ENCODE data around the gene MAF. TPM values are rescaled to one million over a fixed set of nuclear protein-coding genes. Genes with fewer than 3 reads are reported as not detected.

The MAF gene
- polyA plus RNA-seq, 1 donor from 2014 or later: 2.1 TPM

GRCh38 chr16:79593074-79593531 lies 7.4 kb downstream of the MAF start:
- no peak overlapping the region for H3K4me3 ChIP-seq (ENCODE audit: low read length)
- H2AFZ ChIP-seq (ENCODE audit: low read depth, low read length): no peak overlapping the region

GRCh38 chr16:79592186-79592585 lies 8.4 kb downstream of the MAF start:
- Histone ChIP-seq H3F3A (ENCODE audit: insufficient read depth, low read length, poor library complexity, severe bottlenecking) (no peaks in the 10 kb centered on the region), H4K20me1 (ENCODE audit: insufficient read depth) (no peaks in the 10 kb centered on the region), H3K36me3 (ENCODE audit: insufficient read depth, low read length) (no peaks in the 10 kb centered on the region), H3K9me3 (ENCODE audit: low read length) (no peaks in the 10 kb centered on the region), H3K27ac (ENCODE audit: low read length) (no peak overlapping the region), H3K9me2 (ENCODE audit: insufficient read depth, low read length) (no peaks in the 10 kb centered on the region), H3K4me2 (ENCODE audit: low read length) (no peak overlapping the region), H2AFZ (ENCODE audit: low read depth, low read length) (no peak overlapping the region), H3K27me3 (ENCODE audit: insufficient read depth, low read depth, low read length) (no peaks in the 10 kb centered on the region), H3K79me2 (replicated peaks; ENCODE audit: insufficient read depth, low read length) (peaks cover 4% of the 10 kb centered on the region), H3K4me3 (ENCODE audit: low read length) (no peak overlapping the region), H3K9ac (ENCODE audit: low read length) (no peak overlapping the region)
- TF ChIP-seq REST (IDR thresholded peaks at IDR 0.05; ENCODE audit: borderline replicate concordance) (no peak), EP300 (conservative IDR thresholded peaks at IDR 0.05; ENCODE audit: poor library complexity, severe bottlenecking) (no peak), TAF1 (IDR thresholded peaks at IDR 0.05; ENCODE audit: low read depth) (no peak), SMC3 (conservative IDR thresholded peaks at IDR 0.05; ENCODE audit: poor library complexity) (no peak), MXI1 (conservative IDR thresholded peaks at IDR 0.05; ENCODE audit: poor library complexity, severe bottlenecking) (no peak), EZH2 (IDR thresholded peaks at IDR 0.05; ENCODE audit: borderline replicate concordance, insufficient read depth, low read length, poor library complexity, severe bottlenecking) (no peak), RAD21 (conservative IDR thresholded peaks at IDR 0.05) (no peak), POLR2AphosphoS5 (IDR thresholded peaks at IDR 0.05) (no peak)

More at GRCh38 chr16:79593074-79593531, 7.4 kb downstream of the MAF start:
- Histone ChIP-seq H3K27ac (ENCODE audit: low read length) (no peak overlapping the region), H3K9me2 (ENCODE audit: insufficient read depth, low read length) (no peaks in the 10 kb centered on the region), H3K9me3 (ENCODE audit: low read length) (no peaks in the 10 kb centered on the region), H3F3A (ENCODE audit: insufficient read depth, low read length, poor library complexity, severe bottlenecking) (no peaks in the 10 kb centered on the region), H3K27me3 (ENCODE audit: insufficient read depth, low read depth, low read length) (peaks cover 3% of the 10 kb centered on the region), H4K20me1 (ENCODE audit: insufficient read depth) (no peaks in the 10 kb centered on the region), H3K79me2 (replicated peaks; ENCODE audit: insufficient read depth, low read length) (peaks cover 12% of the 10 kb centered on the region), H3K36me3 (ENCODE audit: insufficient read depth, low read length) (no peaks in the 10 kb centered on the region), H3K4me2 (ENCODE audit: low read length) (no peak overlapping the region), H3K9ac (ENCODE audit: low read length) (no peak overlapping the region)
- TF ChIP-seq SMC3 (conservative IDR thresholded peaks at IDR 0.05; ENCODE audit: poor library complexity) (no peak), EP300 (conservative IDR thresholded peaks at IDR 0.05; ENCODE audit: poor library complexity, severe bottlenecking) (no peak), CTCF (IDR thresholded peaks at IDR 0.05; ENCODE audit: poor library complexity, severe bottlenecking) (no peak), MXI1 (conservative IDR thresholded peaks at IDR 0.05; ENCODE audit: poor library complexity, severe bottlenecking) (no peak), TAF1 (IDR thresholded peaks at IDR 0.05; ENCODE audit: low read depth) (no peak), POLR2AphosphoS5 (IDR thresholded peaks at IDR 0.05) (no peak), EZH2 (IDR thresholded peaks at IDR 0.05; ENCODE audit: borderline replicate concordance, insufficient read depth, low read length, poor library complexity, severe bottlenecking) (no peak), REST (IDR thresholded peaks at IDR 0.05; ENCODE audit: borderline replicate concordance) (no peak), RAD21 (conservative IDR thresholded peaks at IDR 0.05) (no peak)
